ENCODE data around the gene ABL1. TPM values are rescaled to one million over a fixed set of nuclear protein-coding genes. Genes with fewer than 3 reads are reported as not detected.

Gene ABL1
- total RNA-seq, 1 donor from 2014 or later, result 33.3 TPM

- intact Hi-C loops (cut with micrococcal nuclease), result no loop called here
- DNase-seq (no peak), ATAC-seq (no peak)
Measured at GRCh38 chr9:130921300-130921988, 86.4 kb downstream of the ABL1 start.

DNA sequence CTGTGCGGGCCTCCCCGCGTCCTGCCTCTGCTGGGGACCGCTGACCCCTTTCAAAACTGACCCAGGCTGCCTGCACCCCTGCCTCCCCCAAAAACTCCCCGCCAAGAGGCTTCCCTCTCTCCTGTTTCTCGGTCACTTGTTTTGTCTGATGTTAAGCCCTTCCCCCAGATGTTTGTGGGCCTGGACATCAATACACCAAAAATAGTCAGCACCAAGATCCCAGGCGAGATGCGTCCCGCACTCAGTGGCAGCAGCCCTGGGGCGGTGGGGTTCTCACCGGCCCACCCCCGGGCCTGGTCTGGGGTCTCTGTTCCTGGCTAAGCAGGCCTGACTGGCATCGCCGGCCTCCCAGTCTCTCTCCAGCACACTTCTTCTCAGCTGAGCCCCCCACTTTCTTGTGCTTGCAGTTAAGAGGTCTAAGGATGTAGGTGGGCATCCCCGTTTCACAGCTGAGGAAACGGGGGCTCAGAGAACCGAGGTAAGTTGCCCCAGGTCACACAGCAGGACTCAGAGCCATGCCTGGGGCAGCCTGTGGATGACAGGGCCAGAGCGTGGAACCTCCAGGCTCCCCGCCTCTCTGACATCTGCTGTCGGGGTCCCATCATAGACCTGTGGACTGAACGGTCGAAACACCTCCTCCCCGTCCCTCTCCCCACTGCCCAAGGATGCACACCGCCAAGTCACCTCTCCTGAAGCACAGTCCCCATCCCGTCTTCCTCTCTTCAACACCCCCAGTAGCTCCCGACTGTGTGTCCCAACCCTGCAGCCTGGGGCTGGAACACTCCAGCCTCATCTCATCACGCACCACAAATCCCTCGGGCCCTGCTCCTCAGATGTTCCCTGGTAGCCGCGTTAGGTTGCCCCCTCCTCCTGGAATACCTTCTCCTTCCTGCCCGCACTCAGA, 87.2 kb downstream of the ABL1 start:
- no peak for ATAC-seq
- DNase-seq, result no peak
- intact Hi-C loops (cut with micrococcal nuclease), result no loop called here

GRCh38 chr9:130922893-130923610, 88.0 kb downstream of the ABL1 start:
- intact Hi-C loops (cut with micrococcal nuclease), result no loop called here
- no peak for ATAC-seq
- DNase-seq, result no peak

GRCh38 chr9:130923611-130924447, 88.8 kb downstream of the ABL1 start:
- DNase-seq (no peak), ATAC-seq (no peak)
- intact Hi-C loops (cut with micrococcal nuclease), result no loop called here

DNA sequence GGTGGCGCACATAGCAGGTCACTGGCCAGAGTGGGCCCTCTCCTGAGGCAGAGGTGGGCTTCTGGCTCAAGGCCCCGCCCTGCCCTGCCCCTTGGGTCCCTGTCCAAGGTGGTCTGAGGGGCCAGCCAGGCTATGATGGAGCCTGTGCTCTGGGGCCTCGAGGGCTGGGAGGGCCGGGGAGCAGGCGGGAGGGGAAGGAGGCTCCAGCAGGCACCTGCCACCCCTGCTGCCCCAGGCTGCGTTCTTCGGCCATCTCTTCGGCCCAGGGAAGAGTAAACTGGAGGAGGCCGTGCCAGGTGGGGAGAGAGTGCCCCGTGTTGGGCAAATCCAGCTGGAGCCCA, 89.4 kb downstream of the ABL1 start:
- ATAC-seq, result no peak
- intact Hi-C loops (cut with micrococcal nuclease), result no loop called here
- no peak for DNase-seq

- intact Hi-C loops (cut with micrococcal nuclease), result no loop called here
Measured at GRCh38 chr9:130925050-130925678, 90.1 kb downstream of the ABL1 start.

DNA sequence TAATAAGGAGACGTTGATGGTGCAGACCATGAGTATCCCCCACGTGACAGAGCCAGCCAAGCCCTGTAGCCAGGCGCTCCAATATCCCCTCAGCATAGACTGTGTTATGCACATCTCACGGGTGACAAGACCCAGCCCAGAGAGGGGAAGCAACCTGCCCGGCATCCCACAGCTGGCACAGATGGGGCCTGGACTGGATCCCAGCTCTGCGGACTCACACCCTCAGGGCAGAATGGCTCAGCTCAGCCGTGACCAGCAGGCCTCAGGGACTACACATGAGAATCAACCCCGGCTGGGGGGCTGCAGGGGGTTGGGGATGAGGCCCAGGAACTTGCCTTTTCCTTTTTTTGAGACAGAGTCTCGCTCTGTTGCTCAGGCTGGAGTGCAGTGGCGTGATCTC, 92.3 kb downstream of the ABL1 start:
- ATAC-seq (no peak), DNase-seq (no peak)
- intact Hi-C loops (cut with micrococcal nuclease), result no loop called here

More at GRCh38 chr9:130925050-130925678, 90.1 kb downstream of the ABL1 start:
- no peak for ATAC-seq
- DNase-seq, result no peak

DNA sequence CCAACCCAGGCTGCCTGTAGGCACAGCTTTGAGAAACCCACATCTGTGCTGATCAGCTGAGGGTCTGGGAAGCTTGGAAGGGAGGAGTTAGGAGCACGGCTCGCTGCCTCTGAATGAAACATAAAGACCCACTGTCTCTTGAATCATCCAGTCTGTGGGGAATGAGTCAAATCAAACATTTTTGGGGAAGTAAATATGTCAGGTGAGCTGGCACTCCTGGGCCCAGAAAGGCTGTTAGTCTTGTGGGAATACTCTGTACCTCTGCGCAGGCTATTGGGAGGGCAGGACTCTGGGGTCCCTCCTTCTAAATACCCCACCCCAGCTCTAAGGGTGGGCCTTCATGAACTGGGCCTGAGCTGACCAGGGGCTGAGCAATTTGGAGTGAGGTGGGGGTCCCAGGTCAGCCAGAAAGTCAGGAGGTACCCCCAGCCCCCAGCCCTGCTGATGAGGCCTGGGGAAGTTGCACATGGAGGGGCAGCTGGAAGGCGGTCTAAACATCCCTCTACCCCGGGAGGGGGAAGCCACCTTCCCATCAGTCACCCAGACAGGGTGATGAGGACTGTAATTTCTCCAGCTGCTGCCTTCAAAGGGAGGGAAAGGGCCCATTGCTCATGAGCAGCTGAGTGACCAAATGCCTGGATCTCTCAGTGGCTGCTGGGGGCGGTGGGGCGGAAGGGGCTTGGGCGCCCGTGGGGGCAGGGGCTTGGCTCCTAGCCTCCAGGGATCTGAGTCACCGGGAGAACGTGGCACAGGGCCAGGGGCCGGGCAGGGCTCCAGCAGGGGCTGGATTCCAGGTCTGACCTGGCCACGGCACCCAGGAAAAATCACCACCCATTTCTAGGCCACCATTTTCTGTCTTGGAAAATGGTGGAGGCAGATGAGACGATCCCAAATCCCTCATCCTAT, 93.2 kb downstream of the ABL1 start:
- ATAC-seq (peak; percentile 35), DNase-seq (peak; percentile 78)
- intact Hi-C loops (cut with micrococcal nuclease), result no loop called here

- intact Hi-C loops (cut with micrococcal nuclease), result loop anchor here (10.0 kb wide), 1 partner anchor 65 kb away; no protein-coding TSS in a partner anchor
- DNase-seq, result no peak
- no peak for ATAC-seq
Measured at GRCh38 chr9:130929571-130930038, 94.6 kb downstream of the ABL1 start.

GRCh38 chr9:130930132-130930803, 95.2 kb downstream of the ABL1 start:
- no peak for ATAC-seq
- DNase-seq, result no peak
- intact Hi-C loops (cut with micrococcal nuclease), result loop anchor here (10.0 kb wide), 1 partner anchor 65 kb away; no protein-coding TSS in a partner anchor

DNA sequence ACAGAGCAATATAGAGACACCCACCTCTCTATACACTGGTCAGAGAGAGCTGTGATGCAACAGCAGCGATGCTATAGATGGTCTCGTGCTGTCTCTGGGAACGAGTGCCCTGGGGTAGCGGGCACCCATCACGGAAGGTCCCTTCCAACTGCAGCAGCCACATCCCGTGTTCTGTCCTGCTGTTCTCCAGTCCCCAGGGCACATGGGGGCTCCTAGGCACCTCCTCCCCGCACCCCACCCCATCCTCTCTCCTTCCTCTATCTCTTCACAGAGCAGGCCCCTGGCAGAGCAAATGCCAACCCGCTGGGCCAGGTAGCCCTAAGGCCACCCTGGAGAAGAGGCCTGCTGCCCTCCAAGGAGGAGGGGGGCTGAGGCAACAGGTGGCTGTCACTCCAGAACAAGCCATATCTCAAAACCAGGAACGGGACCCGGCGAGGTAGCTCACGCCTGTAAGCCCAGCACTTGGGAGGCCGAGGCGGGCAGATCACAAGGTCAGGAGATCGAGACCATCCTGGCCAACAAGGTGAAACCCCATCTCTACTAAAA, 95.8 kb downstream of the ABL1 start:
- intact Hi-C loops (cut with micrococcal nuclease), result loop anchor here (10.0 kb wide), 1 partner anchor 66 kb away; no protein-coding TSS in a partner anchor
- no peak for ATAC-seq

GRCh38 chr9:130931508-130932254, 96.6 kb downstream of the ABL1 start:
- ATAC-seq (no peak), DNase-seq (no peak)
- intact Hi-C loops (cut with micrococcal nuclease), result loop anchor here (10.0 kb wide), 1 partner anchor 67 kb away; no protein-coding TSS in a partner anchor

More for the DNA sequence above, 95.8 kb downstream of the ABL1 start:
- no peak for DNase-seq

- peak; percentile 95 for ATAC-seq
- DNase-seq, result peak; percentile 87
- intact Hi-C loops (cut with micrococcal nuclease), result loop anchor here (10.0 kb wide), 1 partner anchor 68 kb away; no protein-coding TSS in a partner anchor
Measured at GRCh38 chr9:130932255-130933079, 97.4 kb downstream of the ABL1 start.

DNA sequence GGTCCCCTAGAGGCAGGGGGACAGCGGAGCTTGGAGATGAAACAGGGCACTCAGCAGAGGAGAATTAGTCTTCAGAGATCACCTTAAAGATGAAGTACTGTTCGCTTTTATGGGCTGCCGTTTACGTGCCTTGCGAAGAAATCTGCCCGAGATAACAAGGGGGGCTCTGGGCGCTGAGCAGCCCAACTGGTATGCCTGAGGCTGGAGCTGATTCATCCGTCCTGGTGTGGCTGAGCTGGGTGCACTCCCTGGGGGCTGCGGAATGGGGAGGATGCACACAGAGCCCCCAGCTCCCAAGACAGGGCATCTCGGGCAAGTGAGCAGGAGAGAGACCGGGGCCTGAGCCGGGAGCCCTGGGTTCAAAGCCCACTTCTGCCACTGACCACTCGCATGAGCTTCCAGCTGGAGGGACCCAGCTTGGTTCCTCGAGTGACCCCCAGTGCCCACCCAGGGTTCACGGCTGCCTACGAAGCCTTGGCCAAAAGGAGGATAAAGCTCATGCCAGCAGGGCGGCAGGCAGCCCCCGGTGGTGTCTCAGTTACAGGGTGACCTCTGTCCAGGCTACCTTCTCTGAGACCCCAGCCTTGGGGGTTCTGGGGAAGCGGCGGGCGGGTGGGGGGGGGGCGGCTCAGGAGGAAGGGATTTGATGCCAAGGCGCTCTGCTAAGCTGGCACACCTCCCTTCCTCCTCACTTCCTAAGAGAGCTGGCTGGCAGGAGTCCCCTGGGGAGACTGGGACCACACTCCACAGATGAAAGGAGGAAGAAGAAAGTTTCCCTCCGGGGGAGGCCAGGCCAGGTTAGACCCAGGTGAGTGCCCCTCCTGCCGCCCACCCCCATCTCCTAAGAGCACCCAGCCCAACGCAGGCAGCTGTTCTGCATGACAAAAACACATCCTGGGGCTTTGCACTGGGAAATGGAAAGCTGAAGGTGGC, 98.3 kb downstream of the ABL1 start:
- DNase-seq (no peak), ATAC-seq (peak; percentile 42)
- intact Hi-C loops (cut with micrococcal nuclease), result loop anchor here (10.0 kb wide), 1 partner anchor 69 kb away; no protein-coding TSS in a partner anchor

Data from left ventricle myocardium superior (tissue), 1 donor.